ENCODE results near the gene PUM1. TPM values are rescaled to one million over a fixed set of nuclear protein-coding genes. Genes with fewer than 3 reads are reported as not detected.
A peak's percentile ranks its signal among the peaks of the same experiment; 100 is the strongest.

PUM1 gene
- total RNA-seq, 1 donor from 2014 or later: 121 TPM

- no peak for DNase-seq
- intact Hi-C loops (cut with DNase I): loop anchor here (5.0 kb wide), 2 partner anchors 110 to 130 kb away; no protein-coding TSS in a partner anchor
- H3K27ac ChIP-seq: no peak overlapping the region
- H3K4me1 ChIP-seq: peaks cover 40% of the 10 kb centered on the region
- no peak for TF ChIP-seq CTCF (IDR thresholded peaks at IDR 0.05)
- no peaks in the 10 kb centered on the region for H3K9me3 ChIP-seq
- no peak for ATAC-seq
- H3K36me3 ChIP-seq: no peaks in the 10 kb centered on the region
- no peak overlapping the region for H3K4me3 ChIP-seq
- H3K27me3 ChIP-seq (ENCODE audit: low read depth): no peaks in the 10 kb centered on the region
These were observed 153.3 kb downstream of the PUM1 start for GRCh38 chr1:30912224-30912623.

GRCh38 chr1:30911059-30911954 is 154.2 kb downstream of the PUM1 start:
- peaks cover 48% of the 10 kb centered on the region for H3K4me1 ChIP-seq

GRCh38 chr1:30909365-30910068 is 156.0 kb downstream of the PUM1 start:
- Histone ChIP-seq H3K27ac (peak overlapping the region; percentile 63), H3K9me3 (no peaks in the 10 kb centered on the region), H3K4me1 (peaks cover 55% of the 10 kb centered on the region), H3K36me3 (no peaks in the 10 kb centered on the region), H3K4me3 (peak overlapping the region; percentile 57), H3K27me3 (ENCODE audit: low read depth) (no peaks in the 10 kb centered on the region)
- ATAC-seq: no peak
- no peak for DNase-seq
- intact Hi-C loops (cut with DNase I): loop anchor here (5.0 kb wide), 2 partner anchors 107 to 127 kb away; no protein-coding TSS in a partner anchor
- TF ChIP-seq CTCF (IDR thresholded peaks at IDR 0.05): no peak

More at GRCh38 chr1:30911059-30911954, 154.2 kb downstream of the PUM1 start:
- Histone ChIP-seq H3K27me3 (ENCODE audit: low read depth) (no peaks in the 10 kb centered on the region), H3K36me3 (no peaks in the 10 kb centered on the region), H3K27ac (no peak overlapping the region), H3K9me3 (no peaks in the 10 kb centered on the region), H3K4me3 (no peak overlapping the region)
- intact Hi-C loops (cut with DNase I): loop anchor here (5.0 kb wide), 2 partner anchors 109 to 129 kb away; no protein-coding TSS in a partner anchor
- ATAC-seq (peak; percentile 84 to 85), DNase-seq (peak; percentile 91)
- peak; percentile 83 for TF ChIP-seq CTCF (IDR thresholded peaks at IDR 0.05)

DNA sequence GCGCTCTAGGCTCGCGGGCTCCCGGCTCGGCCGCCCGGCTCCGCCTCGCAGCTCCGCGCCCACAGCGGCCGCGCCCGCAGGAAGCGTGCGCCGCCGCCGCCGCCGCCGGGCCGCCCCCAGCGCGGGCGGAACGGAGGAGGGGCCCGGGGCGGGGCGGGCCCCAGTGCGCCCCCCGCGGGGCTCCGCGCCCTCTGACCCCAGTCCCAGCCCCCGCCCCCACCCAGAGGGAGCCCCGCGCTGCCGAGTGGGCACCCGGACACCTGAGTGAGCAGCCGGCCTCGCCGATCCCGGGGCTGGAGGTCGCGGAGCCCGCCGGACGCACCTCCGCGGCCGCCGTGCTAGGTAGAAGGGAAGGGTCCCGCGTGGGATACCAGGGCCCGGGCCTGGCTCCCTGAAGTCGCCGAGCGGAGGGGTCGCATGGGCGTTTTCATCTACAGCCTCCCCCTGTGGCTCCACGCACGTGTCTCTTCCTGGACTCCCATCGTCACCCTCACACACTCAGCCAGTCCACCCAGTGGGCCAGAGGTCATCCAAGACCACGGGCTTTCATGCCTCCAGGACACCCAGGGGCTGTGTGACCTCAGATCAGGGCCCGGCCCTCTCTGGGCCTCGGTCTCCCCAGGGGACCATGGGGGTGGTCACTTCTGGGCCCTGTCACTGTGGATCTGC is 156.7 kb downstream of the PUM1 start, which contains the start of gene SDC3:
SDC3 (minus strand) TSS at position 63 of the 669 bp plus-strand sequence. CDS start 172 bp downstream, outside the sequence.
- H3K27me3 ChIP-seq (ENCODE audit: low read depth): no peaks in the 10 kb centered on the region
- intact Hi-C loops (cut with DNase I): no loop called here
- peak within 1 kb of the TSS; percentile 63 for H3K27ac ChIP-seq
- no peak for TF ChIP-seq CTCF (IDR thresholded peaks at IDR 0.05)
- DNase-seq (no peak), ATAC-seq (peak; percentile 33 to 51)
- H3K4me3 ChIP-seq: peak within 1 kb of the TSS; percentile 63
- no peaks in the 10 kb centered on the region for H3K36me3 ChIP-seq
- no peaks in the 10 kb centered on the region for H3K9me3 ChIP-seq
- H3K4me1 ChIP-seq: peaks cover 55% of the 10 kb centered on the region

DNA sequence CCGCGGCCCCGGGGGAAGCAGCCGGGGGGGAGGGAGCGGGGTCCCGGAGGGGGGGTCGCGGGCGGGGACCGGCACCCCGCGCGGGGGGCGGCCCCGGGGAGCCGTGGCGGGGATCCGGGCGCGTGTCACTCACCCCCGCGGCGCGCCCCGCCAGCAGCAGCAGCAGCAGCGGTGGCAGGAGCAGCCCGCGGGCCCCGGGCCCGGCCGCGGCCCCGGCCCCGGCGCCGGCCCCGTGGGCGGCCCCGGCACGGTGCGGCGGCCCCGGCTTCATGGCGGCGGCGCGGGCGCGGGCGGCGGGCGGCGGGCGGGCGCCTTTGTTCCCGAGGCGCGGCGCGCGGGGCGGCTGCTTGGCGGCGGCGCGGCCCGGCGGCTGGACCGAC is 157.2 kb downstream of the PUM1 start:
- H3K4me3 ChIP-seq: peak overlapping the region; percentile 63
- H3K4me1 ChIP-seq: peaks cover 56% of the 10 kb centered on the region
- no peaks in the 10 kb centered on the region for H3K9me3 ChIP-seq
- DNase-seq: no peak
- H3K27me3 ChIP-seq (ENCODE audit: low read depth): no peaks in the 10 kb centered on the region
- TF ChIP-seq CTCF (IDR thresholded peaks at IDR 0.05): no peak
- intact Hi-C loops (cut with DNase I): no loop called here
- no peaks in the 10 kb centered on the region for H3K36me3 ChIP-seq
- peak overlapping the region; percentile 53 for H3K27ac ChIP-seq
- ATAC-seq: no peak
